Calu3 (cell line): ENCODE measurements around the gene DCST2. TPM values are rescaled to one million over a fixed set of nuclear protein-coding genes. Genes with fewer than 3 reads are reported as not detected.
"Not testable (repeated sequence)": the region's sequence is repeated elsewhere in the genome, so short reads cannot be mapped to it uniquely, and the experiment has no call there.

Experiments used
- BruUV-seq: library from RNA; stranded (reverse); fragments of 400-500 nt; replicated peaks from 2 replicates; lab custom pipeline; 2021; lab: Mats Ljungman, UMichigan
- CTCF ChIA-PET: fragments of 300-600 bp; sonication (Branson Sonifier 250); formaldehyde crosslinking; loops from one replicate; lab custom pipeline; 2022; ENCODE audit warnings: antibody characterized with exemption; lab: Charles Lee
- DNase-seq: peaks from one replicate; pipeline ENCODE4 v3.0.0; 2022
- H3K27ac Mint-ChIP-seq: one replicate; pipeline ENCODE4 v1.8.0; 2022; ENCODE audit warnings: mixed read lengths; ENCODE audit not compliant: unreplicated experiment
- H3K27me3 Mint-ChIP-seq: one replicate; pipeline ENCODE4 v1.8.0; 2022; ENCODE audit warnings: mixed read lengths; ENCODE audit not compliant: unreplicated experiment
- H3K36me3 Mint-ChIP-seq: one replicate; pipeline ENCODE4 v1.8.0; 2022; ENCODE audit warnings: mild to moderate bottlenecking, moderate library complexity, mixed read lengths; ENCODE audit not compliant: insufficient read depth, unreplicated experiment
- H3K4me1 Mint-ChIP-seq: one replicate; pipeline ENCODE4 v1.8.0; 2022; ENCODE audit warnings: mild to moderate bottlenecking, low read depth, mixed read lengths; ENCODE audit not compliant: unreplicated experiment
- H3K4me3 Mint-ChIP-seq: one replicate; pipeline ENCODE4 v1.8.0; 2022; ENCODE audit warnings: mild to moderate bottlenecking, low read depth, moderate library complexity, mixed read lengths; ENCODE audit not compliant: unreplicated experiment
- H3K9me3 Mint-ChIP-seq: one replicate; pipeline ENCODE4 v1.8.0; 2022; ENCODE audit warnings: low read depth, mixed read lengths; ENCODE audit not compliant: unreplicated experiment
- CTCF ChIP-seq: fragments of 200-600 bp; IDR thresholded peaks from one replicate; pipeline ENCODE4 v1.8.0; 2022; ENCODE audit warnings: antibody characterized with exemption; ENCODE audit not compliant: unreplicated experiment
- intact Hi-C: fragments of 100-400 bp; cut with micrococcal nuclease; formaldehyde crosslinking; loops from one replicate; pipeline ENCODE4 v1.10.0; 2022; ENCODE audit not compliant: unreplicated experiment
- total RNA-seq: library from RNA; stranded (reverse); gene quantifications from 2 replicates; pipeline ENCODE4 v1.2.3, GENCODE V29; 2022

The DCST2 gene
- total RNA-seq, 1 experiment from 2014 or later, result 1.4 TPM

- DNase-seq, result no peak
- no peaks in the 10 kb centered on the region for H3K27me3 Mint-ChIP-seq
- peaks cover 35% of the 10 kb centered on the region for H3K4me1 Mint-ChIP-seq
- TF ChIP-seq CTCF, result no peak
- H3K9me3 Mint-ChIP-seq, result no peaks in the 10 kb centered on the region
- peaks cover 63% of the 10 kb centered on the region for H3K36me3 Mint-ChIP-seq
- BruUV-seq, result no TSS peak
- no peak overlapping the region for H3K4me3 Mint-ChIP-seq
- CTCF ChIA-PET, result interaction anchor here (0.6 to 2.3 kb wide), 5 partner anchors 10 to 170 kb away, joined by 3 to 6 read pairs (median 3); partner anchors contain the start of gene PBXIP1
- intact Hi-C loops, result no loop called here
- no peak overlapping the region for H3K27ac Mint-ChIP-seq
Observed at GRCh38 chr1:154996966-154997701, 36.4 kb downstream of the DCST2 start.

GRCh38 chr1:154995301-154995983, 38.1 kb downstream of the DCST2 start:
- H3K4me1 Mint-ChIP-seq, result peaks cover 34% of the 10 kb centered on the region
- H3K9me3 Mint-ChIP-seq, H3K27ac Mint-ChIP-seq, H3K27me3 Mint-ChIP-seq, BruUV-seq, H3K4me3 Mint-ChIP-seq, intact Hi-C loops: not testable (repeated sequence)
- CTCF ChIA-PET, result interaction anchor here (0.7 to 1.2 kb wide), 6 partner anchors 22 to 515 kb away, joined by 3 to 6 read pairs (median 4); no protein-coding TSS in a partner anchor
- peak; percentile 36 for TF ChIP-seq CTCF
- DNase-seq, result peak; percentile 73
- peaks cover 49% of the 10 kb centered on the region for H3K36me3 Mint-ChIP-seq

DNA sequence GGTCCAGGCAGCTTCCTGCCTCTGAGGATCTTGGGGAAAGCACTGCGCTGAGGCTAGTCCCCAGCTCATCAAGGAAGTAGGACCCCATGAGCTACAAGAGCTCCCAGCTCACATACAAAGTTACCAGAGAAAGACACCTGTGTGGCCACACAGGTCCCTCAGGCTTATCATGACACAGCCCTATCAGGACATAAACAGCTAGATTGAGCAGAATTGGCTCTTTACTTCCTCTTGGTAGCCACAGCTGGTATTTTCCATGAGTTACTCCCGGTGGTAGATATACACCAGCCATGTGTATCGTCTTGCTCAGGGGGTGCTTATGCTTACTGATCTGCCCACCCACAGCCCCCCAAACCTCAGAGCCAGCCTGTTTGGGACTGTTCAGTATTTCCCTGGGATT, 39.0 kb downstream of the DCST2 start:
- no peak overlapping the region for H3K4me3 Mint-ChIP-seq
- CTCF ChIA-PET, result interaction anchor here (0.5 to 2.2 kb wide), 6 partner anchors 11 to 729 kb away, joined by 3 to 7 read pairs (median 5); partner anchors contain the start of gene FLAD1
- BruUV-seq, result no TSS peak
- no peaks in the 10 kb centered on the region for H3K27me3 Mint-ChIP-seq
- H3K36me3 Mint-ChIP-seq, result peaks cover 44% of the 10 kb centered on the region
- no peak for TF ChIP-seq CTCF
- peaks cover 25% of the 10 kb centered on the region for H3K4me1 Mint-ChIP-seq
- intact Hi-C loops, result no loop called here
- no peaks in the 10 kb centered on the region for H3K9me3 Mint-ChIP-seq
- H3K27ac Mint-ChIP-seq, result no peak overlapping the region
- no peak for DNase-seq

DNA sequence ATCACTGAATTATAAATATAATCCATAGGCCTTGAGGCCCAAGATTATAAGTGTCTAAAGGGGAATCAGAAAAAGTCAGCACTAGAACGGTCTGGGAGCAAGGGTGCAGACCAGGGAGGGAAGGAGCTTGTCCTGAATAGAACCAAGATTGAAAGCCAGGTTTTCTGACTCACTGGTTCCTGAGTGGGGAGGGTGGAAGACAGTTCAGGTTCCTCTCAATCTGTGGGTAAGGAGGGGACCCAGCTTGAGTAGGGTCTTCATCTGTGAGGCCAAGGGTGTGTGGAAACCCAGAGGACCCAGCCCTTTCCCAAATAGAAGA, 39.4 kb downstream of the DCST2 start:
- Mint-ChIP-seq H3K4me1 (peaks cover 22% of the 10 kb centered on the region), H3K9me3 (no peaks in the 10 kb centered on the region), H3K27ac (no peak overlapping the region), H3K4me3 (no peak overlapping the region), H3K36me3 (peaks cover 43% of the 10 kb centered on the region), H3K27me3 (no peaks in the 10 kb centered on the region)
- TF ChIP-seq CTCF, result no peak
- BruUV-seq, result no TSS peak
- intact Hi-C loops, result no loop called here
- DNase-seq, result no peak
- CTCF ChIA-PET, result interaction anchor here (0.5 to 2.2 kb wide), 9 partner anchors 11 to 728 kb away, joined by 3 to 13 read pairs (median 4); partner anchors contain the start of gene FLAD1
